Prostate gland (tissue), 2 donors: ENCODE data around the gene TDRD3.

Experiments used
- POLR2A ChIP-seq: fragments of 450-650 bp; IDR thresholded peaks from one replicate; pipeline ENCODE4 v1.6.1; 2016; ENCODE audit warnings: antibody characterized with exemption, mild to moderate bottlenecking
- POLR2AphosphoS5 ChIP-seq: sonication (generic); formaldehyde crosslinking; IDR thresholded peaks from one replicate; pipeline ENCODE4 v1.6.1; 2017; ENCODE audit warnings: antibody characterized with exemption
- TF ChIP-seq, protein P1 (sequence below), 4 experiments: fragments of 200-600 bp in 2 of 4; fragments of 450-650 bp in 2 of 4; sonication (generic) in 2 of 4; IDR thresholded peaks; 1 replicate in 3 of 4; 2 replicates in 1 of 4; pipeline ENCODE4 v1.5.1; 2016 to 2019; ENCODE audit warnings: antibody characterized with exemption in 4 of 4, mild to moderate bottlenecking in 2 of 4, moderate library complexity in 2 of 4

GRCh38 chr13:60511637-60512036, 114.6 kb downstream of the TDRD3 start:
- TF ChIP-seq, protein P1, sequence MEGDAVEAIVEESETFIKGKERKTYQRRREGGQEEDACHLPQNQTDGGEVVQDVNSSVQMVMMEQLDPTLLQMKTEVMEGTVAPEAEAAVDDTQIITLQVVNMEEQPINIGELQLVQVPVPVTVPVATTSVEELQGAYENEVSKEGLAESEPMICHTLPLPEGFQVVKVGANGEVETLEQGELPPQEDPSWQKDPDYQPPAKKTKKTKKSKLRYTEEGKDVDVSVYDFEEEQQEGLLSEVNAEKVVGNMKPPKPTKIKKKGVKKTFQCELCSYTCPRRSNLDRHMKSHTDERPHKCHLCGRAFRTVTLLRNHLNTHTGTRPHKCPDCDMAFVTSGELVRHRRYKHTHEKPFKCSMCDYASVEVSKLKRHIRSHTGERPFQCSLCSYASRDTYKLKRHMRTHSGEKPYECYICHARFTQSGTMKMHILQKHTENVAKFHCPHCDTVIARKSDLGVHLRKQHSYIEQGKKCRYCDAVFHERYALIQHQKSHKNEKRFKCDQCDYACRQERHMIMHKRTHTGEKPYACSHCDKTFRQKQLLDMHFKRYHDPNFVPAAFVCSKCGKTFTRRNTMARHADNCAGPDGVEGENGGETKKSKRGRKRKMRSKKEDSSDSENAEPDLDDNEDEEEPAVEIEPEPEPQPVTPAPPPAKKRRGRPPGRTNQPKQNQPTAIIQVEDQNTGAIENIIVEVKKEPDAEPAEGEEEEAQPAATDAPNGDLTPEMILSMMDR (IDR thresholded peaks at IDR 0.05) = no peak
- TF ChIP-seq POLR2AphosphoS5 = no peak
- no peak for TF ChIP-seq POLR2A
